ENCODE data around the gene PNMA8A.

PNMA8A gene

DNA sequence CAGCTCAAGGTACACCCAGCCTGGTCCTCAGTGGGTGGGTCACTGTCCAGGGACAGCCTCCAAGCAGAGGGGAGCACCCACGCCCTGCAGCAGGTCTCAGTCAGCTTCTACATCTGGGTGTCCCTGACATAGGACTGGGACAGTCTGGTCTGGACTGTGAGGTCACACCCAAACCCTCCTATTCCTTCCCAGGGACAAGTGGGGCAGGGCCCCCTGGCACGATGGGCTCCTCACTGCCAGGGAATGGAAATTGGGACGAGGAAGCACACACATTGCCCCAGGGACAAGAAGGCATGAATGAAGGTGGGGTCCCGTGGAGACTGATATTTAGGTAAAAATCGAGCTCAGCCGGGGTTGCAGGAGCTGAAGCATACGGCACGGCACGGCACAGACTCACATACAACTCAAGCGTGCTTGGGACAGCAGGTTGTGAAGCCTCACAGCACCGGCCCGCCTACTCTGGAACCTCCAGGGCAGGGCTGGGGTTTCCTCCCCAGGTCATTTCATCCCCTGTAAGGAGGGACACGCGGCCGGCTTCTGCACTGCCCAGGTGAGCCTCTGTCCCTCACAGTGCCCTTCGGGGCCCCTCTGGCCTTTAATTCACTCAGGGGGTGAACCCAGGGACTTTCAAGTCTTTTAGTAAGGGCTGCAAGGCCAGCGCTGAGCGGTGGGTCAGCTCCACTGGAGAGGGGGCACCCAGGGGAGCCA is 20.8 kb upstream of the PNMA8A start:
- DNase-seq, result no peak

DNA sequence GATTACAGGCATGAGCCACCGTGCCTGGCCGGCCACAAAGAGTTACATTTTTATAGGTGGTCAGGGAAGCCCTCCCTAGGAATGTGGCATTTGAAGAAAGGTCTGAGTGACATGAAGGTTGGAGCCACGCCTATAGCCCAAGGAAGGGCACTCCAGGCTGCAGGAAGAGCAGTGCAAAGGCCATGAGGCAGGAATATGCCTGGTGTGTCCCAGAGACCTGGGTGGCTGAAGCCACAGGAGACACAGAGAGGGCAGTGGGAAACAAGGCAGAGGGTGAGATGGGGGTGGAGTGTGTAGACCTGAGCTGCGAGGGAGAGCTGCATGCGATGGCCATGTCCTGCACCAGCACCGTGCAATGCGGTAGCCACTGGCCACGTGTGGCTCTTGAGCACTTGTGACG is 19.4 kb upstream of the PNMA8A start:
- no peak for DNase-seq

DNA sequence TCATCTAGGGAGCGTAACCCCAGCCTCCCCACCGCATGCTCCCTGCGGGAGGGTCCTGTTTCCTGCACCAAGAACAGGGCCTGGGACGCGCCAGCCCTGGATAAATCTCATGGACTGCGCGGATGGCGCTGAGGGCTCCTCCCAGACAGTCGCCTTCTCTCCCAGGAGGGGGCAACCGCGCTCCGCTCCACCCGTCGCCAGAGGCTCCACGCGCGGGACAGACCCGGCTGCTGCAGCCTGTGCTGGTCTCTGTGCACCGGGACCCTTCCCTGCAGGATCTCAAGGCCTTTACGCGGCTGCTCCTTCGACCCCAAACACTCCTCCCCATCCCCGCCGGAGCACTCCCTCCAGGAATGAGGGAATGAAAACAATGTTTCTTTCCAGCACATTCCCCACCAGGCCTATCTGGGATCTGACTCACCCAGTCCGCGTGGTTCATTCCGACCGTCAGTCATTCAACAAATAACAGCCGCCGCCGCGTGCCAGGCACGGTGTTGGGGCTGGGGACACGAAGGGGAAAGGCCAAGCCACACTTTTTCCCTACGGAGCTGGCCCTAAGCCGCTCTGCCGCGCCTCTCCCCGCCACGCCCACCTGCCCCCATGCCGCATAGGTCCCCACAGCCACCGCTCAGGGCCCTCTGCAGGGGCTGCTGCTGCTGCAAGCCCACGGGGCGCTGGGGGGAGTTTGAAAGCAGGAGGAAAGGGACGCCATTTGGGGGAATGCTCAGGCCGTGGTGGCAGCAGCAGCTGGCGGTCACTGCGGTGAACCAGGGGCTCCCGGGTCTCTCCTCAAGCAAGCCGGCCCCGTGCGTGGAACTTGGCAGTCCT is 18.3 kb upstream of the PNMA8A start:
- peak in 1 of 2 donors; percentile 55 for DNase-seq

DNA sequence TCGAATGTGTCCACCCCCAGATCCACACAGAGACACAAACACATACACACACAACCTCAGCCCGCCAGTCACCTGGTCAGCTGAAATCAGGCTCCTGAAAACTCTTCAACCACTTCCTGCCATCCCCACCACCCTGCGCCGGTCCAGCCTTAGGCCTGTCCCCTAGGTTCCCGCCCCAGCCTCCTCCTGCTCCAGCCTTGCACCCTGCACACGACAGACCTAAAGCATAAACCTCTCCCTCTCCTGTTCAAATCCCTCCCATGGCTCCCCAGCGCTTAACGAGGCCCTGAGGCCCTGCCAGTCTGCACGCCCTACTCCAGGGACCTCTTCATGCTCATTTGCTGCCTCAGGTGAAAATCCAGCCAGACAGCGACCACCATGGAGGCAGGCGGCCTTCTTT is 17.2 kb upstream of the PNMA8A start:
- DNase-seq, result no peak

DNA sequence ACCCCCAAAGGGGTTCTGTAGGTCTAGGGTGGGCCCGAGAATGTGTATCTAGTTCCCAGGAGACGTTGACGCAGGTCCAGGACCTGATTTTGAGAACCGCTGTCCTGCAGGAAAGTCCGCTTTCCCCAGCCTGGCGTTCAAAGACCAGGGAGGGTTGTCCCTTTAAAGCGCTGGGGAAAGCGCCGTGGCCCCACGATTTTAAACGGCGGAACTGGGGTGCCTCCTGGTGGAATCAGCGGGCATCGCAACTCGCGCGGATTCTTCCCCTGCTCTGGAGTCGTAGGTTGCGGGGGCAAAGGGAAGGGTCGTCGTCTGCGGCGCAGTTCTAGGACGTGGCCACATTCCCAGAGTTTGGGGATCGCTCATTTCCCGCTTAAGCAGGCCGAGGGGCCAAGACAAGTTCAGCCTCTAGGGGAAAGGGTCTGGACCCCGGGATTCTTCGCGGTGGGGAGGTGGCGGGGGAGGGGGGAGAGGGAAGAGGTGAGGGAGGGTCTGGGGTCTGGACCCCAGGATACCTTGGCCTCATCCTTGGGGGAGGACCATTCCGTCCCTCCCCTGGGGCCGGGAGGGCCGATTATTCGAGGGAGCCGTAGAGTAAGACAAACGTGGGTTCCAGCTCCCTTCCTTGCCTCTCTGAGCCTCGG is 16.6 kb upstream of the PNMA8A start:
- peak; percentile 68 to 69 for DNase-seq

DNA sequence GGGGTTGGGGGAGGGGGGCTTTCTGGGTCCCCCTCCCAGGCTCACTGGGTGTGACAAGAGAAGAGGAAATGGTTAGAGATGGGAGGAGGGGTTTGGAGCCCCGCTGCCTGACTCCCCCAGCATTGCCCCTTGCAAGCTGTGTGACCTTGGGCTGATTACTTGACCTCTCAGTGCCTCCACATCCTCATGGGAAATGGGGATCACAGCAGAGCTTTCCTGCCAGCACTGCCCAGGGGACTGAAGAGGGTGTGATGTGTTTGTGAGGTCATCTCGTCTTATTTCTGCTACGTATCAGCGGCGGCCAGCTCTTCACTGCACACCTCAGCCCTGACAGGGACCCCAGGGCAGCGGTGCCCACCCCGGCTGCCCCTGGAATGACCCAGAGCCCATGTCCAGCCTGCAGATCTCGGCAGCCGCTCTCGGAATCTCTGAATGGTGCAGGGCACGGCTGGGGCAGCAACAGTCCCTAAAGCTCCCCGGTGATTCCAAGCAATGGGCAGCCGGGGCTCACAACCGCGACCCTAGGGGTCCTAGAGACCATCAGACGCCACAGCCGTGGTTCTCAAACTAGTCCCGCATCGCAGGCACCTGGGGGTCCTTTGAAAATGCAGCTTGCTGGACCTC is 15.9 kb upstream of the PNMA8A start:
- no peak for DNase-seq

DNA sequence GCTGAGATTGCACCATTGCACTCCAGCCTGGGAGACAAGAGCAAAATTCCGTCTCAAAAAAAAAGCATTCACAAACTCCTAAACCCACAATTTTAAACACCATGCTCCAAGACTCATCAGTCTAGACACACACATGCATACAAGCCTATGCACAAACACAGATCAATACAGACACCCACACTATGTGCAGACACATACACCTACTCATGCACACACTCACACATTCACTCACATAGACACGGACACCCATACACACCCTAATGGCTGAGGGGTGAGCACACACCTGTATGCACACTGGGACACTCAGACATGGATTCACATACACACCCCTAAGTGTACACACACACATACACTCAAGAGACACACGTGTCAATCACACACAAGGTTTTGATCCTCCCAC is 15.0 kb upstream of the PNMA8A start:
- no peak for DNase-seq

DNA sequence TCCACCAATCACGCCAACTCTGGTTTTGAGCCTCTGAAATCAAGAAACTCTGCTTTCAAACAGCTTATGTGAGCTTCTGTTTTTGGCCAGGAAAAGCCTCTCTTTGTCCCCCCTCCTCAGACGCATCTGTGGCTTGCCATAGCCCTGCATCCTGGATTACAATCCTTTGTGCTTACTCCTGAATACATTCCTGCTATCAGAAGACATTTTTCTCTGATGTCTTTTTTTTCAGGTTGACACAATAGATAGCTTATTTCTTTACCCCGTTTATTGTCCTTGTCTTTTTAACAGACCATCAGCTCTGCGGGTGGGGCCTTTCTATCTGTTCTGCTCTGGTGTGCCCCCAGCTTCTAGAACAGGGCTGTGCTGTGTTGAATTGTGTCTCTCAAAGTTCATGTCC is 13.3 kb upstream of the PNMA8A start:
- no peak for DNase-seq

DNA sequence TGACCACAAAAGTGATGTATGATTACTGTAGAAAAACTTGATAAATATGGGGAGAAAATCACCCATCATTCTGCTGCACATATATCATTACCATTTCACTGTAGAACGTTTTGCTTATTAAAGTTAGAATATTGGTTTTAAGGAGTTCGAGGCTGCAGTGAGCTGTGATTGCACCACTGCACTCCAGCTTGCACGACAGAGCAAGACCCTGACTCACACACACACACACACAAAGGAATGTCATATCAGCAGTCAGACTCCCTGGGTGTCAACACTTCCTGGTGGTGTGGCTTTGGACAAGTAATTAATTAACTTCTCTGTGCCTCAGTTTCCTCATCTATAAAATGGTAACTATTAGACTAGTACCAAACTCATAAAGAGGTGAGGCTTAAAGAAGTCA is 11.3 kb upstream of the PNMA8A start:
- no peak for DNase-seq

DNA sequence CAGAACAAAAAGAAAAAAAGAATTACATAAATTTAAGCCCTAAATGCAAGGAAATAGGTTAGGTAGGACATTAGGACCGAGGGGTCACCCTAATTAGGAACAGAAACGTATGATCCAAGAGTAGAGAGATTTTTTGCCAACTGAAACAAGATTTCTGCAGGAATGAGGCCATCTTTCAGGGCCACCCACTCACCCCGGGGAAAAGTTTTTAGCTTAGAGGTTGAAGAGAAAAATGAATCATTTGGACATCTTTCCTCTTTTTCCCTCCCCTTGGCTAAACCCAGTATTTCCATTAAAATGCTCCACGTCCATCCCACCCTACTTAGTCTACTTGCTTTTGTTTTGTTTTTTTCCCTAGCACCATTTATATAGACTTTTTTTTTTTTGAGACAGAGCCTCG is 10.6 kb upstream of the PNMA8A start:
- no peak for DNase-seq

DNA sequence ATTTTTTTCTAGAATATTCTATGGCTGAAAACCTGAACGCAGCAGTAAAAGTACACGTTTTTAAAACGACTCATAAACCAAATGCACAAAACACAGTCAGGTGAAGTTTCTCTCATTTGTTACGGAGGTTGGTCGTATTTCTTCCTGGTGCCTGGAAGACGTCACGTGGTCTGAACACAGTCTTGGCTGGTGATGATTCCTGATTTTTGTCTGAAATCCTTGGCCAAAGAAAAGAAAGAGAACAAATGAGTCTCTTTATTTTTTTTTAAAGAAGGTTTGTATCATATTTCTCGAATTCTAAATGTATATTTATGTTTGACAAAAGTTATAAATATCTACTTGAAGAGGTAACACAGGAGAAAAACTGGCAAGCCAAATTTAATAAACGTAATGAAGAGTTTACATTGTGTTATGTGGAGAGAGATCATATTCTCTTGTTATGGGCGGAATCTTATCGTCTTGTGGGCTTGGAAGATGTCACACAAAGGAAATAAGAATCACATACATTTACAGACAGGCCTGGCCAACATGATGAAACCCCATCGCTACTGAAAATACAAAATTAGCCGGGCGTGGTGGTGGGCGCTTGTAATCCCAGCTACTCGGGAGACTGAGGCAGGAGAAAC is 10.0 kb upstream of the PNMA8A start:
- DNase-seq, result no peak

DNA sequence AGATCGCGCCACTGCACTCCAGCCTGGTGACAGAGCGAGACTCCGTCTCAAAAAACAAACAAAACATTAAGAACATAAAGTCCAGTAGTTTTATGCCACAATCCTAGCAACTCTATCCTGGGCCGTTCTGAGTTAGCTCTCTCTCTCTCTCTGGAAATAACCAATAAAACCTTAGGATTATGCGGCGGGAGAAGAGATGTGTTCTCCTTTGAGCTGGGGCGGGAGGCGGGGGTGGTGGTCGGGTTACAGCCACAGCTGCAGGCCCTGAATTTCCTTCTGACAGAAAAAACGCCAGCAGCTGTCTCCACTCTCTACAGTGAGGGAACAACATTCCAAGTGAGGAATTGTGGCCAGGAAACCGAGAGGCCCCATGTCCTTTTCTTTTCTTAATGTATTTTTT is 9.1 kb upstream of the PNMA8A start:
- no peak for DNase-seq

DNA sequence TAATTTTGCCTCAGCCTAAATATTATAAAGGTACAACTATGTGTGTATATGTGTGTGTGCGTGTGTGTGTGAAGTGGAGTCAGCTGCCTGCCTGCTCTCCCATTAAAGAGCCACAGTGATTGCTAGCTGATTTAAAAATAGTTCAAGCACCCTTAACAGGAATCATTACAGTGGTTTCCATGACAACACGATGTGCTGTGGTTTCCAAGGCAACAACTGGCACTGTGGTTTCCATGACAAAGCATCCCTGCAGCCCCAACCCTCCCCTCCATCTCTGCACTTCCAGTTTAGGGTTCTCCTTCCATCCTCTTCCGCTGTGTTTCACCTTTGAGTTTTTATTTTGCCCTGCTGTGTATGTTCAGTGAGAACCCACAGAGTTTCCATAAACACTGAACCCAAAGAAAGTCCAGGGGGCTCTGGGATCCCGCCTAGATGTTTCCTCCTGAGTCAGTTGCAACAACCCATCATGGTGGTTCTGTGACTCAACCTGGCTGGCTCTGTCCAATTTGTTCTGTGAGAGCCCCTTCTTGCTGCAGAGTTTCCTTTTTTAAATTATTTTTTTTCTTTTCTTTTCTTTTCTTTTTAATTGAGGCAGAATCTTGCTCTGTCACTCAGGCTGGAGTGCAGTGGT is 7.1 kb upstream of the PNMA8A start:
- peak in 1 of 2 donors; percentile 63 for DNase-seq

DNA sequence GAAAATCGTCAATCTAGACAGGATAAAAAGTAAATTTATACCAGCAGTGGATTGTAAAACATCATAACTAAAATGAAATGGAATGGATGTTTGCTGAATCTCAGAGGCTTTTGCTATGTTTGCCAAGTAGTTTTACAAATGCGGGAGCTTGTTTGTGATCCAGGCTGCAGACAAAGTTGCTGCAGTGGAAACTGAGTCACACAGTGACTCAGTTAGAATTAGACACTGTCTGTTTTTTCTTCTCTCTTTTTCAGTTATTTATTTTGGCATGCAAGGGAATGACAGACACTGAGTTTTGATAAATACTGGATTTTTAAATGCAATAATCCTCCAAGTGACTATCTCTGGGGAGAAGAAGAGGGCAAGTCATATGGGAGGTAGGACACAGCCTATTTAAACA is 4.6 kb upstream of the PNMA8A start:
- DNase-seq, result no peak

DNA sequence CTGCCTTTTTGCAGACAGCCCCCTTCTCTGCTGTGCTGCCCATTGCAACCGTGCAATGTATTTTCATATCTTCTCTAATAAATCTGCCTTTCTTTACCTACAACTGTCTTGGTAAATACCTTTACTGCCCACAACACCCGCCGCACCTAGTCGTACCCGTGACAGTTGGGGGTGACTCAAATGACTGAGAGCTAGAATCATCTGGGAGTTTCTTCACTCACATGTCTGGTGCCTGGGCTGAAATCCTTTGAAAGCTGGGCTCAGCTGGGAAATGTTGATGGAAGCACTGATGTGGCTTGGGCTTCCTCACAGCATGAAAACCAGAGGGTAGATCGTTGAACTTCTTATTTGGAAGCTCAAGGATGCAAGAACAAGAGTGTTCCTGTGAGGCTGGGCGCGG is 2.8 kb upstream of the PNMA8A start:
- no peak for DNase-seq

DNA sequence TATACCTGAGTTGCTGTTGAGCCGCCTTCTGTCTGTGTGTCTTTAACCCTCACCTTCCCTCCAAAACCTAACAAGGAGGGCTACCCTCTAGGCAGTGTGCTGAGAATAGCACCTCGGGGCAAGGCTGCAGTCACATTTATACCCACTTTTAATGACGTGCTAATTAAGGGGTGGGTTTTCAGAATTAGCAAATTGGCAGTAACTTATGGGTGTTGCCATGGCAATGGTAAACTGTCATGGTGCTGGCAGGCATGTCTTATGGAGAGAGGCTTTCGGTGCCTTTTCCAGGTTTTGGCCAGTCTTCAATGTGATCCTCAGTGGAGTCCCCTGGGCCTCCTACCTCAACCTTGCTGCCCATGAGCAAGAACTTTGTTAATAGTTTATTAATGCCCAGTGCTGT is 1.2 kb upstream of the PNMA8A start:
- DNase-seq, result no peak

DNA sequence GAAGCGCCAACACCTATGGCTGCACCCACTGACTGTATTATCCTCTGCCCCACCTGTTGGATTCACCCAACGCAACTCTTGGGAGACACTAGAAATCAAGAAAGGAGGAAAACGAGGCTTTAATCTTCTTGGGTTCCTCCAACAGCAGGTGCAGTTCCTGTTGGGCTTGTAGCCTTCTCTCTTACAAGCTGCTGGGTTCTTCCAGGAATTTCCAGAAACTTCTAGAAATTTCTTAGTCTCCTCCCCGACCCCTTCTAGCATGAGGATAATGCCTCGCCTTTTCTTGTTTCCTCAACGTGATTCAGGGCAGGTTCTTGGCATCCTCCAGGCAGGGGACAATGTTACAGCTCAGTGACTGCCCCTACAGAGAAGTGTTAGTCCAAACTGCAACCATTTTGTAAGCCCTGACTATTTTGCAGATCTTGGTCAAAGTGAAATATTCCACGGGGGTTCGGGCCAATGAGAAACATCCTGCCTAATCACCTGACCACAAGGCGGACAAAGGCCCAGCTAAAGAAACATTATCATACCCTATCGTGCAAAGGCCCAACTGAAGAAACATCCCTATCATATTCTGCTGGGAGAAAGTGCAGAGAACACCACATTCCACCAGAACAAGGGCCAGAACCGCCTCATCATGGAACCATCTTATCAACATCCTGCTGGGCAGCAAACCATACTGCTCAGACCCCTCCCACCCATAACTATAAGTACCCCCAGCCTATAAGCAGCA is 614 bp upstream of the PNMA8A start:
- no peak for DNase-seq

DNA sequence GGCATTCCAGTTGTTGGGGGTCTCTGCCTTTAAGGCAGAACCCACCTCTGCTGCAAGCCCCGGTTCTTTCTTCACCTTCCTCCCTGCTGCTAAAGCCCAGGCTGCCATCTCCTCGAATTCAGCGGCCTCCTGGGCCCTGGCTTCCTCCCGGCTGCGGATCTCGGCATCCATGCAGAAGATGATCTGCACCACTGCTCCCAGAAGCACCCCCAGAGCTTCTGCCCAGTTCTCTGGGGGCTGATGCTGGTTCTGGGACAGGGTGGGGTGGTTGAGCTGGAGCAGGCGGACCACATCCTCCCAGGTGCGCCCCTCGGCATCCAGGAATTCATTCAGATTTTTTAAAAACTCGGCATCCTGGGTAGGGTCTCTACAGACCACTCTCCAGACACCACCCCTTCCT is 987 bp downstream of the PNMA8A start:
- DNase-seq, result no peak

DNA sequence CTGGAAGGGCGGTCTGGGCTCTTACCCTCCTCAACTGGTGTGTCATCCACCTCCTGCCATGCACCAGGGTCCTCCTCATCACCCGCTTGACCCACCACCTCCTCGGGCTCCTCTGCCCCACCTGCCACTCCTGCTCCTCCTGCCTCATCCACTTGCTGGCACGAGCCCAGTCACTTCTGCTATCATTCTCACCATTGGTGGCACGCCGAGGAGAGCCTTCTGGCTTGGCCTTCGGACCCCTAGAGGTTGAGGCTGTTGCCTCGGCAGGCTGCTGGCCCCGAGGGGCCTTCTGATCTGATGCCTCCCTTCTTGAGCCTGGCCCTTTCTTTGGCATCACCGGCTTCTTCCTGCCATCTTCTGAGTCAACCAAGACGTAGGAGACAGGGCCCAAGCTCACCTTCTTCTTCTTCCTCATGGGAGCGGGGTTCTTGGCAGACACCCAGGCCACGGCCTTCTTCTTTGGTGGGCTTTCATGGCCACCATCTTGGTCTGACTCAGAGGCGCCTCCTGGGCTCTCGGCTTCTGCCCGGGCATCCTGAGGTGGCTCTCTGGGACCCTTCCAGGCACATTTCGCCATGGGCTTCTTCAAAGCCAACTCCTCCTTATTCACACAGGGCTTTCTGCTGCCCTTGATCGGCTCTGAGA is 1.7 kb downstream of the PNMA8A start:
- DNase-seq, result no peak

DNA sequence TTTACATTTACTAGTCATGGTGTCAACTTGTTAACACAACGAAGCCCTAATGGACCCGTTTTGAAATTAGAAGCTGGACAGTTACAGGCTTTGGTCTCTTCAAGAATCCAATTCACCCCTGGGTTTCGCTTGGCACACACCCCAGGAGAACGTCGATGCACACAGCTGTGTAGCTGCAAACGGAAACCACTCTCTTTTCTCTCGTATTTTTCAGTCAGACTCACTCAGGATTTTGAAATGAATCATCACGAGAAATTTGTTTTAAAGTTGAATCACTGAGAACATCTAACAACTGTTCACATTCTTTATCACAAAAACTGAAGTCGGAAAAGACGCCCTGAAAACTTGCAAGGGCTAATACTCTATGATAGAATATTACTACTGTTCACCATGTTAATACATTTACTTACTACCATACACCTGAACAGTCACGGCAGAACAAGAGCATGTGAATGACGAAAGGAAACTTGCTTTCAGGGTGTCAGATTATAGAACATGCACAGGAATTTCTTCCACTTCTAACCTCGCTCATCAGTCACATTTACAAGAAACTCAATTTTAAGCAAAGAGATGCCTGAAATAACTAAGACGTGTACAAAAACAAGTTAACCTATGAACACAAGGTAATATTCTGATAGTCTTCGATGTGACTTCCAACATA is 4.7 kb downstream of the PNMA8A start:
- DNase-seq, result no peak

DNA sequence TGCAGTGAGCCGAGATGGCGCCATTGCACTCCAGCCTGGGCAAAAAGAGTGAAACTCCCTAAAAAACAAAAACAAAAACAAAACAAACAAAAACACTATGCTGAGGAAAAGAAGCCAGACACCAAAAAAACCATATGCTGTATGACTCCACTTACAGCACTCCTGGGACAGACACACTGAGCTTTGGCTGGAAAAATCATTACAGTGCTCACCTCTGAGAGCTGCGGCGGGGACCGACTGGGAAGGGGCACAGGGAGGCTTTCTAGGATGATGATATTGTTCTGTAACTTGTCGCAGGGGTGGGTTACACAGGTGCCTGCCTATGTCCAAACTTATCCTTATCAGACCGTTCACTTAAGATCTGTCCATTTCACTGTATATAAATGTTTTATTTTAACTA is 7.8 kb downstream of the PNMA8A start:
- DNase-seq, result no peak

Measured in hippocampal formation (tissue), 2 donors.